GM12878 (cell line): ENCODE data around the gene DLD. TPM values are rescaled to one million over a fixed set of nuclear protein-coding genes. Genes with fewer than 3 reads are reported as not detected.

Experiments
- ATAC-seq: fragments of 200-7000 bp; cut with Tn5 transposase; 3 replicates; pipeline ENCODE4 v1.9.1; 2020; ENCODE audit warnings: mild to moderate bottlenecking, moderate library complexity
- BruUV-seq: library from RNA; stranded (reverse); fragments of 400-500 nt; replicated peaks from 2 replicates; lab custom pipeline; 2021; lab: Mats Ljungman, UMichigan
- CTCF ChIA-PET: fragments of 300-600 bp; sonication (Branson Sonifier 250); formaldehyde crosslinking; extraction: SDS; loops from one replicate; lab custom pipeline; 2021; ENCODE audit warnings: inconsistent platforms; lab: Yijun Ruan, JAX
- POLR2A ChIA-PET: fragments of 350-600 bp; formaldehyde crosslinking; extraction: SDS; loops from one replicate; lab custom pipeline; 2021; ENCODE audit warnings: inconsistent platforms; lab: Charles Lee
- RAD21 ChIA-PET: fragments of 300-600 bp; sonication (Branson Sonifier 250); formaldehyde crosslinking; loops from one replicate; lab custom pipeline; 2023; ENCODE audit warnings: antibody characterized with exemption; ENCODE audit not compliant: unreplicated experiment; lab: Charles Lee
- SMC1A ChIA-PET: fragments of 300-600 bp; sonication (Branson Sonifier 250); formaldehyde crosslinking; loops from one replicate; lab custom pipeline; 2023; ENCODE audit not compliant: unreplicated experiment, uncharacterized antibody; lab: Charles Lee
- DNase-seq: peaks from one replicate; pipeline ENCODE4 v3.0.0-alpha.2; 2011; ENCODE audit warnings: low read depth, low spot score
- FAIRE-seq: peaks from 3 replicates; lab custom pipeline; 2011; peaks lifted over from hg19 to GRCh38; lab: Jason Lieb, UNC
- H2AFZ ChIP-seq: 2 replicates; pipeline ENCODE4 v1.6.0; 2011; ENCODE audit warnings: low read depth, low read length, control low read depth; ENCODE audit not compliant: control insufficient read depth
- H3K27ac ChIP-seq: 2 replicates; pipeline ENCODE4 v1.5.1; 2011; ENCODE audit warnings: control low read depth; ENCODE audit not compliant: control insufficient read depth, insufficient read depth
- H3K27me3 ChIP-seq, 2 experiments: replicated peaks in 1 of 2; 2 replicates each; pipeline versions ENCODE4 v1.6.0 to v1.6.1; 2011; ENCODE audit warnings: low read length in 1 of 2; ENCODE audit not compliant: control insufficient read depth in 2 of 2, insufficient read depth in 2 of 2
- H3K36me3 ChIP-seq, 2 experiments: 2 replicates each; pipeline ENCODE4 v1.5.1; 2011; ENCODE audit warnings: low read length in 1 of 2; ENCODE audit not compliant: control insufficient read depth in 2 of 2, insufficient read depth in 2 of 2
- H3K4me1 ChIP-seq: 2 replicates; pipeline ENCODE4 v1.6.1; 2011; ENCODE audit warnings: mild to moderate bottlenecking, low read length, moderate library complexity, mixed read lengths; ENCODE audit not compliant: control insufficient read depth, insufficient read depth
- H3K4me2 ChIP-seq: 2 replicates; pipeline ENCODE4 v1.6.0; 2011; ENCODE audit warnings: control low read depth; ENCODE audit not compliant: control insufficient read depth, insufficient read depth
- H3K4me3 ChIP-seq: fragments of 200-600 bp; sonication (generic); 2 replicates; pipeline ENCODE4 v1.5.1; 2016
- H3K79me2 ChIP-seq: 2 replicates; pipeline ENCODE4 v1.6.0; 2011; ENCODE audit warnings: low read length; ENCODE audit not compliant: control insufficient read depth, insufficient read depth
- H3K9ac ChIP-seq: 2 replicates; pipeline ENCODE4 v1.8.0; 2011; ENCODE audit warnings: low read length, control low read depth, mixed read lengths; ENCODE audit not compliant: control insufficient read depth, insufficient read depth
- H3K9me3 ChIP-seq: replicated peaks from 3 replicates; pipeline ENCODE4 v1.5.1; 2011; ENCODE audit warnings: mild to moderate bottlenecking, low read length; ENCODE audit not compliant: control insufficient read depth, insufficient read depth
- H4K20me1 ChIP-seq: 2 replicates; pipeline ENCODE4 v1.6.0; 2011; ENCODE audit not compliant: control insufficient read depth, insufficient read depth
- BCLAF1 ChIP-seq: fragments of 450-650 bp; IDR thresholded peaks from 2 replicates; pipeline ENCODE4 v1.6.1; 2017; ENCODE audit warnings: antibody characterized with exemption, mild to moderate bottlenecking, moderate library complexity
- CBX3 ChIP-seq: fragments of 200-600 bp; sonication (generic); IDR thresholded peaks from 2 replicates; pipeline ENCODE4 v1.6.1; 2016; ENCODE audit warnings: low read depth, borderline replicate concordance
- KAT2A ChIP-seq: conservative IDR thresholded peaks from 2 replicates; pipeline ENCODE4 v1.6.1; 2011; ENCODE audit warnings: low read depth, low read length; ENCODE audit not compliant: control insufficient read depth
- NRF1 ChIP-seq: conservative IDR thresholded peaks from 2 replicates; pipeline ENCODE4 v1.6.1; 2011; ENCODE audit warnings: mild to moderate bottlenecking, low read depth, low read length, improper control_type of control experiment
- POLR2AphosphoS2 ChIP-seq: IDR thresholded peaks from 2 replicates; pipeline ENCODE4 v1.6.1; 2011; ENCODE audit warnings: low read depth, mild to moderate bottlenecking, low read length, improper control_type of control experiment, moderate library complexity
- SMAD5 ChIP-seq: IDR thresholded peaks from 2 replicates; pipeline ENCODE4 v1.6.1; 2016; ENCODE audit warnings: antibody characterized with exemption, low read depth
- ZBTB33 ChIP-seq: fragments of 450-650 bp; IDR thresholded peaks from 2 replicates; pipeline ENCODE4 v1.6.1; 2017; ENCODE audit warnings: mild to moderate bottlenecking
- ZNF24 ChIP-seq: fragments of 450-650 bp; IDR thresholded peaks from 2 replicates; pipeline ENCODE4 v1.6.1; 2017; ENCODE audit warnings: antibody characterized with exemption, mild to moderate bottlenecking
- WGBS: methylation state at CpG from one replicate; pipeline ENCODE4 v1.1.6; 2016; ENCODE audit warnings: low lambda C conversion rate; ENCODE audit not compliant: insufficient replicate concordance, insufficient coverage; ENCODE audit errors: missing lambda C conversion rate; 5-methylcytosine and 5-hydroxymethylcytosine counted together
- in situ Hi-C: fragments of 300-500 bp; cut with MboI; formaldehyde crosslinking; loops from 9 replicates; pipeline ENCODE4 v1.14.3; 2018; ENCODE audit warnings: mixed read lengths
- intact Hi-C: fragments of 100-400 bp; cut with micrococcal nuclease; formaldehyde crosslinking; loops from one replicate; pipeline ENCODE4 v1.14.2; 2022; ENCODE audit not compliant: unreplicated experiment
- polyA plus RNA-seq, 11 experiments: library from polyadenylated mRNA; depleted of rRNA in 4 of 11; unstranded in 6 of 11; stranded (reverse) in 5 of 11; fragments of >200 nt; fragmentation: Nextera tagmentation in 4 of 11; fragmentation: Illumina TruSeq in 1 of 11; extraction: Ambion mirVana in 4 of 11; extraction: Trizol in 1 of 11; gene quantifications; 1 replicate in 1 of 11; 2 replicates in 10 of 11; pipeline versions ENCODE4 v1.2.1 to v1.2.3, GENCODE V29; 2011 to 2016; ENCODE audit warnings: inconsistent platforms in 2 of 11, missing spikeins in 2 of 11, low read depth in 1 of 11
- total RNA-seq, 4 experiments: library from RNA; depleted of rRNA in 3 of 4; stranded (reverse); fragments of >200 nt in 3 of 4; fragmentation: Illumina TruSeq in 1 of 4; extraction: Trizol in 1 of 4; gene quantifications; 2 replicates each; pipeline versions ENCODE4 v1.2.1 to v1.2.3, GENCODE V29; 2013 to 2021
- TF ChIP-seq, protein P1 (sequence below): IDR thresholded peaks from 2 replicates; pipeline ENCODE4 v1.6.1; 2011; ENCODE audit warnings: low read depth, mild to moderate bottlenecking, low read length, moderate library complexity, borderline replicate concordance; ENCODE audit errors: extremely low read depth
- TF ChIP-seq, protein P2 (sequence below): IDR thresholded peaks from 2 replicates; pipeline ENCODE4 v1.6.1; 2012; ENCODE audit warnings: low read depth, low read length, improper control_type of control experiment

Gene DLD
- total and polyA plus RNA-seq, 10 of the 15 experiments (the other 5 are each of a cell fraction or from before 2014, with no cell fraction given), result 62.7 to 314 (median 161) TPM

- TF ChIP-seq, protein P1, sequence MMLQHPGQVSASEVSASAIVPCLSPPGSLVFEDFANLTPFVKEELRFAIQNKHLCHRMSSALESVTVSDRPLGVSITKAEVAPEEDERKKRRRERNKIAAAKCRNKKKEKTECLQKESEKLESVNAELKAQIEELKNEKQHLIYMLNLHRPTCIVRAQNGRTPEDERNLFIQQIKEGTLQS, result no peak
- TF ChIP-seq ZNF24 (no peak), POLR2AphosphoS2 (no peak), SMAD5 (no peak), NRF1 (no peak)
Measured at GRCh38 chr7:107962817-107963216, 71.8 kb downstream of the DLD start (continued).

DNA sequence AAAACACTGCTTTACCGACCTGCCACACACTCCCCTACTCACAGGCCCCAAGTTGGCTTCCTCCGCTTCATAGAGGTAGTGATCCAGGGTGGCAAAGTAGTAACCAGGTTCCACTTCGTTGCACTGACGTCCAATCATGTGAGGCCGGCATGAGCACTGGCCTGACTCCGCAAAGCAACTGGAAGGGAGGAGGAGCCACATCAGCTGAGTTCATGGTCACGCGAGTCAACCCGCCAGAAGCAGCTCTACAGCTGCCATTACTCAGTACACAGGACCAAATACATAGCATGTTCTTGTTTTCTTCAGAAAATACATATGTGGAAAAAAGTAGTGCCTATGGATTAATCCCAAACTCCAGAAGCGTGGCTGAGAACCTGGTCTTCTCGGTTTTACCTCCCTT lies 73.5 kb downstream of the DLD start:
- Histone ChIP-seq H3K36me3 (no peaks in the 10 kb centered on the region), H3K9ac (no peak overlapping the region), H3K27ac (no peak overlapping the region), H3K27me3 (no peaks in the 10 kb centered on the region; a peak in 1 of 4 replicates), H3K79me2 (no peaks in the 10 kb centered on the region), H3K9me3 (no peaks in the 10 kb centered on the region), H3K4me2 (no peak overlapping the region), H3K4me3 (no peak overlapping the region), H2AFZ (no peak overlapping the region), H3K4me1 (no peaks in the 10 kb centered on the region), H4K20me1 (no peaks in the 10 kb centered on the region)
- DNase-seq (no peak), ATAC-seq (no peak), FAIRE-seq (no peak)
- no TSS peak for BruUV-seq
- in situ Hi-C loops (no loop called here), intact Hi-C loops (no loop called here)
- no peak for TF ChIP-seq ZBTB33
- TF ChIP-seq, protein P2, sequence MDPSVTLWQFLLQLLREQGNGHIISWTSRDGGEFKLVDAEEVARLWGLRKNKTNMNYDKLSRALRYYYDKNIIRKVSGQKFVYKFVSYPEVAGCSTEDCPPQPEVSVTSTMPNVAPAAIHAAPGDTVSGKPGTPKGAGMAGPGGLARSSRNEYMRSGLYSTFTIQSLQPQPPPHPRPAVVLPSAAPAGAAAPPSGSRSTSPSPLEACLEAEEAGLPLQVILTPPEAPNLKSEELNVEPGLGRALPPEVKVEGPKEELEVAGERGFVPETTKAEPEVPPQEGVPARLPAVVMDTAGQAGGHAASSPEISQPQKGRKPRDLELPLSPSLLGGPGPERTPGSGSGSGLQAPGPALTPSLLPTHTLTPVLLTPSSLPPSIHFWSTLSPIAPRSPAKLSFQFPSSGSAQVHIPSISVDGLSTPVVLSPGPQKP, result no peak
- no peak for TF ChIP-seq KAT2A
- TF ChIP-seq CBX3, result no peak
- no peak for TF ChIP-seq BCLAF1
- SMC1A ChIA-PET, result interaction anchor here (0.9 kb wide), 1 partner anchor 46 kb away, joined by 3 read pairs; no protein-coding TSS in a partner anchor
- CTCF ChIA-PET, result interaction anchor here (1.2 kb wide), 1 partner anchor 10 kb away, joined by 6 read pairs; no protein-coding TSS in a partner anchor
- RAD21 ChIA-PET, result no interaction called here
- 62% methylated on average over 11 of the region's 11 CpGs for WGBS
- POLR2A ChIA-PET, result no interaction called here
